Kidney (tissue), 14 donors: ENCODE data around the gene GRM3. TPM values are rescaled to one million over a fixed set of nuclear protein-coding genes. Genes with fewer than 3 reads are reported as not detected.
"Not testable (repeated sequence)": the region's sequence is repeated elsewhere in the genome, so short reads cannot be mapped to it uniquely, and the experiment has no call there.

Experiments used
- DNase-seq, 5 donors: peaks; one replicate each; pipeline ENCODE4 v3.0.0-alpha.2; 2013 to 2020
- FAIRE-seq: peaks from 2 replicates; lab custom pipeline; 2012; peaks lifted over from hg19 to GRCh38; lab: Jason Lieb, UNC
- H3K27ac ChIP-seq, 2 donors: one replicate each; pipeline ENCODE4 v1.7.0; 2013; ENCODE audit warnings: low read depth in 2 of 2, low read length in 2 of 2, inconsistent platforms in 1 of 2
- H3K27me3 ChIP-seq: one replicate; pipeline ENCODE4 v1.7.1; 2013; ENCODE audit warnings: low read length, inconsistent platforms; ENCODE audit not compliant: control insufficient read depth, insufficient read depth
- H3K36me3 ChIP-seq, 3 donors: one replicate each; pipeline versions ENCODE4 v1.7.0 to v1.7.1; 2013; ENCODE audit warnings: low read length in 3 of 3, control low read depth in 1 of 3, inconsistent platforms in 1 of 3; ENCODE audit not compliant: insufficient read depth in 3 of 3, control insufficient read depth in 2 of 3
- H3K4me1 ChIP-seq, 3 donors: one replicate each; pipeline versions ENCODE4 v1.7.0 to v1.7.1; 2013; ENCODE audit warnings: low read length in 3 of 3, inconsistent platforms in 1 of 3, low read depth in 1 of 3; ENCODE audit not compliant: control insufficient read depth in 2 of 3, insufficient read depth in 2 of 3
- H3K4me3 ChIP-seq, 3 donors: one replicate each; pipeline versions ENCODE4 v1.7.0 to v1.8.1; 2013; ENCODE audit warnings: low read length in 3 of 3, control low read depth in 1 of 3, inconsistent platforms in 1 of 3
- H3K9ac ChIP-seq, 3 donors: one replicate each; pipeline versions ENCODE4 v1.7.0 to v1.7.1; 2013; ENCODE audit warnings: low read length in 3 of 3, control low read depth in 1 of 3, inconsistent platforms in 1 of 3
- H3K9me3 ChIP-seq, 3 donors: one replicate each; pipeline versions ENCODE4 v1.7.0 to v1.7.1; 2013; ENCODE audit warnings: low read length in 3 of 3, control low read depth in 1 of 3, inconsistent platforms in 1 of 3; ENCODE audit not compliant: control insufficient read depth in 2 of 3, insufficient read depth in 1 of 3
- intact Hi-C: fragments of 100-400 bp; cut with DNase I; formaldehyde crosslinking; loops from one replicate; pipeline ENCODE4 v1.11.1; 2022
- polyA plus RNA-seq: library from polyadenylated mRNA; stranded (reverse); fragments of 350-450 nt; fragmentation: Illumina TruSeq; extraction: RNeasy Lipid Tissue Mini Kit (QIAGEN cat#74804); gene quantifications from one replicate; pipeline ENCODE4 v1.2.3, GENCODE V29; 2014; ENCODE audit warnings: low read depth, low replicate concordance; ENCODE audit not compliant: insufficient read depth
- total RNA-seq: library from RNA; stranded (reverse); fragmentation: NEBNext Ultra II Directional; extraction: Animal tissue kit (Norgen Biotek cat#: 25700); gene quantifications from one replicate; pipeline ENCODE4 v1.2.1, GENCODE V29; 2021
- TF ChIP-seq, protein P1 (sequence below): IDR thresholded peaks from 3 replicates; pipeline ENCODE4 v1.5.1; 2012; ENCODE audit warnings: mild to moderate bottlenecking, moderate library complexity, borderline replicate concordance; ENCODE audit not compliant: insufficient read depth; ENCODE audit errors: extremely low read depth
- donor health status: control.
- donor health status: control.
- donor health status: control.
- donor health status: control.
- donor health status: control.
- donor health status: DM: yes; HTN: yes; CAD: no.
- donor health status: Normal renal cell carcinoma (clear cell type).

The GRM3 gene
- total and polyA plus RNA-seq, 2 donors from 2014 or later = not detected

DNA sequence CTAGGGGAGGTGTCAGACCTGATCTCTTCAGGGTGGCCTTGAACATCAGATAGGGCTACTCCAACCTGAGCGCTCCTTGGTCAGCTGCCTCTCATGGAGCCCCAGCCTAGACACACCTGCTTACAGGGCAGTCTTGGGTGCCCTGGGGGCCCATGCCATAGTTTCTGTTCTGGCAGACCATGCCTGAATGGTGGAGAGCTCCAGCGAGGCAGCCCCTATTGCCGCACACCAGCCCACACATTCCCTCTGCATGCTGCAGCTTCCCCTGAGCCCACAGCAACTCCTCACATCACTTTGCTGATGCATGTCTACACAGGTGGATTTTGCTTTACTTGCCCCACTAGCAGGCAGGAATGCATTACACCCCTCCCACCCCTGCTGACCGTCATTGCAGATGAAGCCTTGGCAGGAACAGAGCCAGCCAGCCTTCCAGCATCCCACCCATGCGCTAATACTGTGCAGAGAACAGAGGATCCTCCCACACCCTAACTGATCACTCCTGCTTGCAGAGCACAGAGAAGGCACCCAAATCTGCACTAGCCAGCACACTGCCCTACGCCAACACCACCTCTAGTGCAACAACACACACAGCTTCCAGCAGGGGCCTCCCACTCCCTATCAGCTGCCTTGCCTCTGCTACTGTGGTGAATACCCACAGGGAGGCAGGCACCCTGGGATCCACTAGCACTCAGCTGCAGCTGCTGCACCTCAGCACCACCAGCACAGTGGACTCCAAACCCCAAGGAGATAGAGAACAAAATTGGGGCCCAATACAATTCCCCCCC lies 43.0 kb upstream of the GRM3 start:
- TF ChIP-seq, protein P1, sequence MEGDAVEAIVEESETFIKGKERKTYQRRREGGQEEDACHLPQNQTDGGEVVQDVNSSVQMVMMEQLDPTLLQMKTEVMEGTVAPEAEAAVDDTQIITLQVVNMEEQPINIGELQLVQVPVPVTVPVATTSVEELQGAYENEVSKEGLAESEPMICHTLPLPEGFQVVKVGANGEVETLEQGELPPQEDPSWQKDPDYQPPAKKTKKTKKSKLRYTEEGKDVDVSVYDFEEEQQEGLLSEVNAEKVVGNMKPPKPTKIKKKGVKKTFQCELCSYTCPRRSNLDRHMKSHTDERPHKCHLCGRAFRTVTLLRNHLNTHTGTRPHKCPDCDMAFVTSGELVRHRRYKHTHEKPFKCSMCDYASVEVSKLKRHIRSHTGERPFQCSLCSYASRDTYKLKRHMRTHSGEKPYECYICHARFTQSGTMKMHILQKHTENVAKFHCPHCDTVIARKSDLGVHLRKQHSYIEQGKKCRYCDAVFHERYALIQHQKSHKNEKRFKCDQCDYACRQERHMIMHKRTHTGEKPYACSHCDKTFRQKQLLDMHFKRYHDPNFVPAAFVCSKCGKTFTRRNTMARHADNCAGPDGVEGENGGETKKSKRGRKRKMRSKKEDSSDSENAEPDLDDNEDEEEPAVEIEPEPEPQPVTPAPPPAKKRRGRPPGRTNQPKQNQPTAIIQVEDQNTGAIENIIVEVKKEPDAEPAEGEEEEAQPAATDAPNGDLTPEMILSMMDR = no peak
- H3K36me3 ChIP-seq = no peaks in the 10 kb centered on the region
- no peak overlapping the region for H3K4me3 ChIP-seq
- intact Hi-C loops = no loop called here
- H3K9me3 ChIP-seq = no peaks in the 10 kb centered on the region
- FAIRE-seq (no peak), DNase-seq (peak in 1 of 5 donors; percentile 1)
- no peaks in the 10 kb centered on the region for H3K27me3 ChIP-seq
- H3K4me1 ChIP-seq = no peaks in the 10 kb centered on the region
- H3K27ac ChIP-seq = no peak overlapping the region
- no peak overlapping the region for H3K9ac ChIP-seq

DNA sequence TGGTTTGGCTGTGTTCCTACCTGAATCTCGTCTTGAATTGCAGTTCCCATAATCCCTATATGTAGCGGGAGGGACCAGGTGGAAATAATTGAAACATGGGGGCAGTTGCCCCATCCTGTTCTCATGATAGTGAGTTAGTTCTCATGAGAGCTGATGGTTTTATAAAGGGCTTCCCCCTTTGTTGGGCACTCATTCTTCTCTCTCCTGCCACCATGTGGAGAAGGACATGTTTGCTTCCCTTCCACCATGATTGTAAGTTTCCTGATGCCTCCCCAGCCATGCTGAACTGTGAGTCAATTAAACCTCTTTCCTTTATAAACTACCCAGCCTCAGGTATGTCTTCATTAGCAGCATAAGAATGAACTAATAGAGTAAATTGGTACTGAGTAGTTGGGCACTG lies 28.0 kb upstream of the GRM3 start:
- intact Hi-C loops, FAIRE-seq, H3K9ac ChIP-seq: not testable (repeated sequence)

DNA sequence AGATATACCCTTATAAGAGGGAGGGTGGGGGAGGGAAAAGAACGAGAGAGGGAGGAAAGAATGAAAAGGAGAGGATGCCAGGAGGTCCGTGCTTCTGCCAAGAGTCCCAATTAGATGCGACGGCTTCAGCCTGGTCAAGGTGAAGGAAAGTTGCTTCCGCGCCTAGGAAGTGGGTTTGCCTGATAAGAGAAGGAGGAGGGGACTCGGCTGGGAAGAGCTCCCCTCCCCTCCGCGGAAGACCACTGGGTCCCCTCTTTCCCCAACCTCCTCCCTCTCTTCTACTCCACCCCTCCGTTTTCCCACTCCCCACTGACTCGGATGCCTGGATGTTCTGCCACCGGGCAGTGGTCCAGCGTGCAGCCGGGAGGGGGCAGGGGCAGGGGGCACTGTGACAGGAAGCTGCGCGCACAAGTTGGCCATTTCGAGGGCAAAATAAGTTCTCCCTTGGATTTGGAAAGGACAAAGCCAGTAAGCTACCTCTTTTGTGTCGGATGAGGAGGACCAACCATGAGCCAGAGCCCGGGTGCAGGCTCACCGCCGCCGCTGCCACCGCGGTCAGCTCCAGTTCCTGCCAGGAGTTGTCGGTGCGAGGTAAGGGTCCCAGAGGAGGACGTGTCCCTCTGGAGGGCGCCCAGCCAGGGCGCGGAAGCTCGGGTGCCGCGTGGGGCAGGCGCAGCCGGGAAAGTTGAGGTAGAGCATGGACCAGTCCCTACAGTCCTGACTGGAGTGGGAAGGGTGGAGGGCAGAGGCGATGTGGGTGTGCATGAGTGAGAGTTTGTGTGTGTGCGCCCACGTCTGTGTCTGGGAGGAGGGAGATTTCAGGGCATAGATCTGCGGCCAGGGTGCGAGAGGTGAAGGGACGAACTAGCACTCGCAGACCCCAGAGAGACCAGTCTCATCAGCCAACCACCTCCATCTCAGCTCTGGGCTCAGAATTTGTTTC lies 844 bp downstream of the GRM3 start:
- peak in 4 of 5 donors; percentile 21 to 63 (median 38) for DNase-seq
- Histone ChIP-seq H3K9me3 (peaks cover 0 to 2% (median 0%) of the 10 kb centered on the region in 3 donors), H3K4me3 (peak overlapping the region in 1 of 3 donors; percentile 35), H3K36me3 (no peaks in the 10 kb centered on the region), H3K9ac (no peak overlapping the region), H3K27ac (no peak overlapping the region), H3K27me3 (peaks cover 10% of the 10 kb centered on the region), H3K4me1 (peaks cover 0 to 2% (median 0%) of the 10 kb centered on the region in 3 donors)
- intact Hi-C loops = no loop called here
- TF ChIP-seq, protein P1 = no peak
- no peak for FAIRE-seq

More for the DNA sequence above, 28.0 kb upstream of the GRM3 start:
- not testable (repeated sequence) for DNase-seq, H3K36me3 ChIP-seq, H3K27me3 ChIP-seq, H3K4me1 ChIP-seq, H3K4me3 ChIP-seq, H3K9me3 ChIP-seq, H3K27ac ChIP-seq

DNA sequence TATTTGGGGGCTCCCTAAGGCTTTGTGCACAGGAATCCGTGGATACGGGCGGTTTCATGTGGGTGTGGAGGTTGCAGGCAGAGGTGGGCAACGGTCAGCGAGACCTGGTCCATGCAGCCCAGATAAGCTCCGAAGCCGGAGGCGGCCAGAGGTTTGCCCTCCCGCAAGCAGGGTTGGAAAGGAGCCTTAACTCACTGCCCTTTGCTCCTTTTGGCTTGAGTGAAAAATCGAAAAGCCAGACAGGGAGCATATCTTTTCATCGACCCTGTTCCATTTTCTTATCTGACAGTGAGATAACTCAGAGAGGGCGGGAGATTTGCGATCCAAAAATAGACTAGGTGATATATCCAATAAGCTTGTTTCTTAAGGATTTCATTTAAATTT lies 1.5 kb downstream of the GRM3 start:
- FAIRE-seq (no peak), DNase-seq (no peak)
- H3K4me1 ChIP-seq = peaks cover 0 to 2% (median 0%) of the 10 kb centered on the region in 3 donors
- no peaks in the 10 kb centered on the region for H3K36me3 ChIP-seq
- TF ChIP-seq, protein P1 = no peak
- H3K9ac ChIP-seq = no peak overlapping the region
- peaks cover 0 to 2% (median 0%) of the 10 kb centered on the region in 3 donors for H3K9me3 ChIP-seq
- intact Hi-C loops = no loop called here
- no peak overlapping the region for H3K27ac ChIP-seq
- peaks cover 10% of the 10 kb centered on the region for H3K27me3 ChIP-seq
- H3K4me3 ChIP-seq = no peak overlapping the region
